ENCODE results near the gene MRPS18B. TPM values are rescaled to one million over a fixed set of nuclear protein-coding genes. Genes with fewer than 3 reads are reported as not detected.

Gene MRPS18B
- total and polyA plus RNA-seq, 2 of the 13 experiments (the other 11 are each of a cell fraction or from before 2014, with no cell fraction given) = 125 to 131 TPM

DNA sequence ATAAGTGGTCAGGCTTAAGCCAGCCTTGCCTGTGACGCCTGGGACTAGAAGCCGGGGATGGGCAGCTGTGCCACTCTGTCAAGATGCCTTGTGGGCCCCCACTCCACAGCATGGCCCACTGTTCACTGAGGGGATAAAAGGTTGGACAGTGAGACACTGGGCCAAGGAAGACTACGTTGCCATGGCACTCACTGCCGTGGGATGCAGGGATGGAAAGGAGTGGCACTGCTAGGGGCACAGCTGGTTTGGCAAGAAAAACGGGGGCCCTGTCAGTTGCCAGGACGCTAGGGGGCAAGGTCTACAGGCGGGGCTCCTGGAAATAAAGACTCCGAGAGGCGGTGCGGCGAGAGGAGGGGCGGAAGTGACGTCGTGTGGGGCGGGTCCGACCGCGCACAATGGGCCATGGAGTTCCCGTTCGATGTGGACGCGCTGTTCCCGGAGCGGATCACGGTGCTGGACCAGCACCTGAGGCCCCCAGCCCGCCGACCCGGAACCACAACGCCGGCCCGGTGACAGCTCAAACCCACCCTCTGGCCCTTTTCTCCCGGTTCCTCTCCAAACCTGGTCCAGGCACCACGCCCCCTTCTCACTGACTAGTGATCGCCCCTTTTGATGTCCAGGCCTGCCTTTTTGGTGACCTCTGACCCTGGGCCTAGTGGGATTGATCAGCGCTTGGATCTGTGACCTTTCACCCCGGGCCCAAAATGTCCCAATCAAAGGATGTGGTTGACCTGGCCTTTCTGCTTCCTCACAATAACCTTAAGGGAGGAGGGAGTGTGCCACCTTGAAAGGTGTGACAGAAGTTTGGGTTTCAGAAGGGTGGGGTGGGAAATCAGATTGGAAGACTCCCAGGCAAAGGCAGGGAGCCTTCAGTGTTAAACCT is 9.1 kb downstream of the MRPS18B start, which contains the start of gene ATAT1 (continued):
- TF ChIP-seq AGO1 (IDR thresholded peaks at IDR 0.05; ENCODE audit: low read depth, low read length, poor library complexity, severe bottlenecking) (peak; percentile 99), ZSCAN20 (CRISPR knock-in tag; IDR thresholded peaks at IDR 0.05; ENCODE audit: borderline replicate concordance) (no peak), ZNF446 (CRISPR knock-in tag; IDR thresholded peaks at IDR 0.05) (peak; percentile 63), DPF2 (CRISPR knock-in tag; IDR thresholded peaks at IDR 0.05; ENCODE audit: borderline replicate concordance, low read depth) (no peak), SMAD3 (CRISPR knock-in tag; IDR thresholded peaks at IDR 0.05) (no peak), CBX2 (IDR thresholded peaks at IDR 0.05; ENCODE audit: low read depth, low read length) (no peak), CBX2 (CRISPR knock-in tag; IDR thresholded peaks at IDR 0.05; ENCODE audit: low read depth) (no peak), POLR2G (IDR thresholded peaks at IDR 0.05; ENCODE audit: low read depth, low read length) (peak; percentile 97), YEATS4 (CRISPR knock-in tag; IDR thresholded peaks at IDR 0.05; ENCODE audit: borderline replicate concordance) (peak; percentile 90), KLF11 (CRISPR knock-in tag; IDR thresholded peaks at IDR 0.05) (no peak), FIP1L1 (IDR thresholded peaks at IDR 0.05; ENCODE audit: borderline replicate concordance, insufficient read depth, low read depth, low read length) (peak; percentile 97; the same call in 1 of the 2 replicates), MIER3 (CRISPR knock-in tag; IDR thresholded peaks at IDR 0.05; ENCODE audit: borderline replicate concordance) (no peak), TEAD3 (CRISPR knock-in tag; optimal IDR thresholded peaks at IDR 0.05; ENCODE audit: borderline replicate concordance) (peak; percentile 44), ZNF549 (CRISPR knock-in tag; IDR thresholded peaks at IDR 0.05) (no peak), ARNT2 (CRISPR knock-in tag; IDR thresholded peaks at IDR 0.05; ENCODE audit: low read depth) (peak; percentile 67; the same call in 1 of the 2 replicates), MAFG (CRISPR knock-in tag; IDR thresholded peaks at IDR 0.05) (no peak), ZNF274 (CRISPR knock-in tag; IDR thresholded peaks at IDR 0.05) (peak; percentile 87; the same call in 1 of the 2 replicates)
- TF ChIP-seq, protein P1, sequence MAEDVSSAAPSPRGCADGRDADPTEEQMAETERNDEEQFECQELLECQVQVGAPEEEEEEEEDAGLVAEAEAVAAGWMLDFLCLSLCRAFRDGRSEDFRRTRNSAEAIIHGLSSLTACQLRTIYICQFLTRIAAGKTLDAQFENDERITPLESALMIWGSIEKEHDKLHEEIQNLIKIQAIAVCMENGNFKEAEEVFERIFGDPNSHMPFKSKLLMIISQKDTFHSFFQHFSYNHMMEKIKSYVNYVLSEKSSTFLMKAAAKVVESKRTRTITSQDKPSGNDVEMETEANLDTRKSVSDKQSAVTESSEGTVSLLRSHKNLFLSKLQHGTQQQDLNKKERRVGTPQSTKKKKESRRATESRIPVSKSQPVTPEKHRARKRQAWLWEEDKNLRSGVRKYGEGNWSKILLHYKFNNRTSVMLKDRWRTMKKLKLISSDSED (CRISPR knock-in tag; IDR thresholded peaks at IDR 0.05) = no peak
- TF ChIP-seq, protein P2, sequence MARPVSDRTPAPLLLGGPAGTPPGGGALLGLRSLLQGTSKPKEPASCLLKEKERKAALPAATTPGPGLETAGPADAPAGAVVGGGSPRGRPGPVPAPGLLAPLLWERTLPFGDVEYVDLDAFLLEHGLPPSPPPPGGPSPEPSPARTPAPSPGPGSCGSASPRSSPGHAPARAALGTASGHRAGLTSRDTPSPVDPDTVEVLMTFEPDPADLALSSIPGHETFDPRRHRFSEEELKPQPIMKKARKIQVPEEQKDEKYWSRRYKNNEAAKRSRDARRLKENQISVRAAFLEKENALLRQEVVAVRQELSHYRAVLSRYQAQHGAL (CRISPR knock-in tag; IDR thresholded peaks at IDR 0.05; ENCODE audit: not compliant biosample characterization) = no peak
- TF ChIP-seq, protein P3, sequence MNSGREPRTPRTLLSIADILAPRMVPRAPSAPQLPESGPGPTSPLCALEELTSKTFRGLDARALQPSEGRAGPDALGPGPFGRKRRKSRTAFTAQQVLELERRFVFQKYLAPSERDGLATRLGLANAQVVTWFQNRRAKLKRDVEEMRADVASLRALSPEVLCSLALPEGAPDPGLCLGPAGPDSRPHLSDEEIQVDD (CRISPR knock-in tag; IDR thresholded peaks at IDR 0.05; ENCODE audit: borderline replicate concordance) = no peak
- TF ChIP-seq, protein P4, sequence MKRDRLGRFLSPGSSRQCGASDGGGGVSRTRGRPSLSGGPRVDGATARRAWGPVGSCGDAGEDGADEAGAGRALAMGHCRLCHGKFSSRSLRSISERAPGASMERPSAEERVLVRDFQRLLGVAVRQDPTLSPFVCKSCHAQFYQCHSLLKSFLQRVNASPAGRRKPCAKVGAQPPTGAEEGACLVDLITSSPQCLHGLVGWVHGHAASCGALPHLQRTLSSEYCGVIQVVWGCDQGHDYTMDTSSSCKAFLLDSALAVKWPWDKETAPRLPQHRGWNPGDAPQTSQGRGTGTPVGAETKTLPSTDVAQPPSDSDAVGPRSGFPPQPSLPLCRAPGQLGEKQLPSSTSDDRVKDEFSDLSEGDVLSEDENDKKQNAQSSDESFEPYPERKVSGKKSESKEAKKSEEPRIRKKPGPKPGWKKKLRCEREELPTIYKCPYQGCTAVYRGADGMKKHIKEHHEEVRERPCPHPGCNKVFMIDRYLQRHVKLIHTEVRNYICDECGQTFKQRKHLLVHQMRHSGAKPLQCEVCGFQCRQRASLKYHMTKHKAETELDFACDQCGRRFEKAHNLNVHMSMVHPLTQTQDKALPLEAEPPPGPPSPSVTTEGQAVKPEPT (CRISPR knock-in tag; IDR thresholded peaks at IDR 0.05; ENCODE audit: low read depth) = no peak; the same call in 1 of the 2 replicates
- TF ChIP-seq, protein P5, sequence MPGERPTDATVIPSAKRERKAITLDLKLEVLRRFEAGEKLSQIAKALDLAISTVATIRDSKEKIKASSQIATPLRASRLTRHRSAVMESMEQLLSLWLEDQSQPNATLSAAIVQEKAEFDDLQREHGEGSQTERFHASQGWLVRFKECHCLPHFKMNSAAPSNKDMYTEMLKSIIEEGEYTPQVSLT (CRISPR knock-in tag; IDR thresholded peaks at IDR 0.05; ENCODE audit: borderline replicate concordance, low read depth) = 0 out of 2 replicates have a peak, but pooled peaks have one; percentile 74
- TF ChIP-seq, protein P6, sequence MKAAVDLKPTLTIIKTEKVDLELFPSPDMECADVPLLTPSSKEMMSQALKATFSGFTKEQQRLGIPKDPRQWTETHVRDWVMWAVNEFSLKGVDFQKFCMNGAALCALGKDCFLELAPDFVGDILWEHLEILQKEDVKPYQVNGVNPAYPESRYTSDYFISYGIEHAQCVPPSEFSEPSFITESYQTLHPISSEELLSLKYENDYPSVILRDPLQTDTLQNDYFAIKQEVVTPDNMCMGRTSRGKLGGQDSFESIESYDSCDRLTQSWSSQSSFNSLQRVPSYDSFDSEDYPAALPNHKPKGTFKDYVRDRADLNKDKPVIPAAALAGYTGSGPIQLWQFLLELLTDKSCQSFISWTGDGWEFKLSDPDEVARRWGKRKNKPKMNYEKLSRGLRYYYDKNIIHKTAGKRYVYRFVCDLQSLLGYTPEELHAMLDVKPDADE (CRISPR knock-in tag; IDR thresholded peaks at IDR 0.05) = no peak

Measured in HepG2 (cell line).